ENCODE measurements around the gene KCNMA1. TPM values are rescaled to one million over a fixed set of nuclear protein-coding genes. Genes with fewer than 3 reads are reported as not detected.

KCNMA1 gene
- total RNA-seq, 1 experiment from 2014 or later: 0.49 TPM

- ATAC-seq (no peak), DNase-seq (ENCODE audit: low read depth, low spot score) (no peak)
- Histone ChIP-seq H2AFZ (ENCODE audit: low read depth, low read length, poor library complexity, severe bottlenecking) (no peak overlapping the region), H3K9me3 (ENCODE audit: control insufficient read depth in 1 of 2, insufficient read depth in 1 of 2, low read depth in 1 of 2, low read length in 2 of 2) (no peaks in the 10 kb centered on the region), H3K27ac (ENCODE audit: low read depth, low read length) (no peak overlapping the region), H3K4me3 (replicated peaks in 1 of 2; ENCODE audit: low read depth in 1 of 2, low read length in 2 of 2) (no peak overlapping the region), H3K79me2 (ENCODE audit: insufficient read depth, low read length) (no peaks in the 10 kb centered on the region), H3K27me3 (ENCODE audit: insufficient read depth, low read length) (peaks cover 36% of the 10 kb centered on the region; the same call in 1 of the 2 replicates), H3K36me3 (ENCODE audit: control insufficient read depth in 1 of 2, insufficient read depth in 2 of 2, low read length in 2 of 2) (no peaks in the 10 kb centered on the region), H3K9me2 (ENCODE audit: insufficient read depth) (no peaks in the 10 kb centered on the region), H3K4me2 (ENCODE audit: low read length) (no peak overlapping the region), H3K4me1 (ENCODE audit: control insufficient read depth in 1 of 2, insufficient read depth in 2 of 2, low read length in 2 of 2) (no peaks in the 10 kb centered on the region), H3K9ac (ENCODE audit: low read length) (no peak overlapping the region), H4K20me1 (ENCODE audit: insufficient read depth) (no peaks in the 10 kb centered on the region)
- no TSS peak for BruUV-seq (replicated peaks)
- intact Hi-C loops (cut with micrococcal nuclease): no loop called here
- RAD21 ChIA-PET (ENCODE audit: low non-redundant PET in 1 of 2, low total read pairs in 2 of 2, uncharacterized antibody in 2 of 2, unreplicated experiment in 2 of 2): no interaction called here
- POLR2A ChIA-PET: no interaction called here
- TF ChIP-seq JUND (IDR thresholded peaks at IDR 0.05) (no peak), TCF7L2 (IDR thresholded peaks at IDR 0.05; ENCODE audit: borderline replicate concordance, extremely low read depth, insufficient read depth, insufficient read length) (no peak), POLR2AphosphoS5 (IDR thresholded peaks at IDR 0.05; ENCODE audit: low read depth, low read length) (no peak), REST (IDR thresholded peaks at IDR 0.05; ENCODE audit: low read depth) (no peak), CEBPB (IDR thresholded peaks at IDR 0.05; ENCODE audit: low read depth) (no peak), SRF (IDR thresholded peaks at IDR 0.05; ENCODE audit: low read depth) (no peak), EZH2phosphoT487 (IDR thresholded peaks at IDR 0.05; ENCODE audit: borderline replicate concordance) (no peak), YY1 (IDR thresholded peaks at IDR 0.05; ENCODE audit: extremely low read depth, insufficient replicate concordance, low read depth, low read length) (no peak), EGR1 (IDR thresholded peaks at IDR 0.05; ENCODE audit: low read depth) (no peak)
- TF ChIP-seq, protein P1, sequence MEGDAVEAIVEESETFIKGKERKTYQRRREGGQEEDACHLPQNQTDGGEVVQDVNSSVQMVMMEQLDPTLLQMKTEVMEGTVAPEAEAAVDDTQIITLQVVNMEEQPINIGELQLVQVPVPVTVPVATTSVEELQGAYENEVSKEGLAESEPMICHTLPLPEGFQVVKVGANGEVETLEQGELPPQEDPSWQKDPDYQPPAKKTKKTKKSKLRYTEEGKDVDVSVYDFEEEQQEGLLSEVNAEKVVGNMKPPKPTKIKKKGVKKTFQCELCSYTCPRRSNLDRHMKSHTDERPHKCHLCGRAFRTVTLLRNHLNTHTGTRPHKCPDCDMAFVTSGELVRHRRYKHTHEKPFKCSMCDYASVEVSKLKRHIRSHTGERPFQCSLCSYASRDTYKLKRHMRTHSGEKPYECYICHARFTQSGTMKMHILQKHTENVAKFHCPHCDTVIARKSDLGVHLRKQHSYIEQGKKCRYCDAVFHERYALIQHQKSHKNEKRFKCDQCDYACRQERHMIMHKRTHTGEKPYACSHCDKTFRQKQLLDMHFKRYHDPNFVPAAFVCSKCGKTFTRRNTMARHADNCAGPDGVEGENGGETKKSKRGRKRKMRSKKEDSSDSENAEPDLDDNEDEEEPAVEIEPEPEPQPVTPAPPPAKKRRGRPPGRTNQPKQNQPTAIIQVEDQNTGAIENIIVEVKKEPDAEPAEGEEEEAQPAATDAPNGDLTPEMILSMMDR (IDR thresholded peaks at IDR 0.05 in 2 of 3, conservative IDR thresholded peaks at IDR 0.05 in 1 of 3; ENCODE audit: borderline replicate concordance in 1 of 3, insufficient read depth in 1 of 3, low read depth in 2 of 3, low read length in 2 of 3): no peak
- CTCF ChIA-PET: no interaction called here
Measured at GRCh38 chr10:77022671-77023070, 614.9 kb downstream of the KCNMA1 start.

All from HCT116 (cell line).